HFF-Myc (cell line): ENCODE results near the gene CHRND.

Source experiments
- DNase-seq: peaks from one replicate; pipeline ENCODE4 v3.0.0-alpha.2; 2011; ENCODE audit warnings: low read depth; ENCODE audit errors: extremely low read depth
- H3K4me3 ChIP-seq: replicated peaks from 2 replicates; pipeline ENCODE4 v1.5.1; 2011; ENCODE audit warnings: low read depth, mild to moderate bottlenecking, control low read depth, low read length
- TF ChIP-seq, protein P1 (sequence below): IDR thresholded peaks from 2 replicates; pipeline ENCODE4 v1.5.1; 2012; ENCODE audit warnings: mild to moderate bottlenecking, low read depth, low read length, control low read depth; ENCODE audit errors: missing control alignments

The CHRND gene

DNA sequence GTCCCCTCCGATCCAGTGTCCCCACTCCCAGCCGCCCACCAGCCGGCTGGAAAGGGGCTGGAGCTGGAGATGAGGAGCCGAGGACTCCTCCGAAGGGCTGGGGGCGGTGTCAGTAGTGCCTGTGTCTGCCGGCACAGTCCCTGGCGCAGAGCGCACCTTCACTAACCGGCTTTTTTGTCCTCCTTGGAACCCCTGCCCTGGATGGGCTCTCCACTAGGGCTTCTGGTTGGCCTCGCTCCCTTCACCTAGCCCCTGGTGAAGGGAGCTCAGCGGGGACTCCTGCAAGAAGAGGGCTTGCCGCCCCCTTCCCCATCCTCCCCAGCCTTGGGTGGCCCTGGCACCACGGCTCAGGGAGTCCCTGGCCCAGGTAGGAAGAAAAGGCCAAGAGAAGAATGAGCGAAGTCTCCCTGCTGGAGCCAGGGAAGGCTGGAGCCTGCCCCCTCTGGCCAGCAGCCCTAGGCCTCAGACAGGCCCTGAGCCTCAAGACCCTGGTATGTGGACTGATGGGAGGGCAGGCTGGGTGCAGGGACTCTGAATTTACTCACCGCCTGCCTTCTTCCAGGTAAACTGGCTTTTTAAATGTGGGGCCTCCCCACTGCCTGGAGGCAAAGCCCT is 37.8 kb upstream of the CHRND start:
- no peak for DNase-seq
- TF ChIP-seq, protein P1, sequence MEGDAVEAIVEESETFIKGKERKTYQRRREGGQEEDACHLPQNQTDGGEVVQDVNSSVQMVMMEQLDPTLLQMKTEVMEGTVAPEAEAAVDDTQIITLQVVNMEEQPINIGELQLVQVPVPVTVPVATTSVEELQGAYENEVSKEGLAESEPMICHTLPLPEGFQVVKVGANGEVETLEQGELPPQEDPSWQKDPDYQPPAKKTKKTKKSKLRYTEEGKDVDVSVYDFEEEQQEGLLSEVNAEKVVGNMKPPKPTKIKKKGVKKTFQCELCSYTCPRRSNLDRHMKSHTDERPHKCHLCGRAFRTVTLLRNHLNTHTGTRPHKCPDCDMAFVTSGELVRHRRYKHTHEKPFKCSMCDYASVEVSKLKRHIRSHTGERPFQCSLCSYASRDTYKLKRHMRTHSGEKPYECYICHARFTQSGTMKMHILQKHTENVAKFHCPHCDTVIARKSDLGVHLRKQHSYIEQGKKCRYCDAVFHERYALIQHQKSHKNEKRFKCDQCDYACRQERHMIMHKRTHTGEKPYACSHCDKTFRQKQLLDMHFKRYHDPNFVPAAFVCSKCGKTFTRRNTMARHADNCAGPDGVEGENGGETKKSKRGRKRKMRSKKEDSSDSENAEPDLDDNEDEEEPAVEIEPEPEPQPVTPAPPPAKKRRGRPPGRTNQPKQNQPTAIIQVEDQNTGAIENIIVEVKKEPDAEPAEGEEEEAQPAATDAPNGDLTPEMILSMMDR: no peak
- H3K4me3 ChIP-seq: no peak overlapping the region

DNA sequence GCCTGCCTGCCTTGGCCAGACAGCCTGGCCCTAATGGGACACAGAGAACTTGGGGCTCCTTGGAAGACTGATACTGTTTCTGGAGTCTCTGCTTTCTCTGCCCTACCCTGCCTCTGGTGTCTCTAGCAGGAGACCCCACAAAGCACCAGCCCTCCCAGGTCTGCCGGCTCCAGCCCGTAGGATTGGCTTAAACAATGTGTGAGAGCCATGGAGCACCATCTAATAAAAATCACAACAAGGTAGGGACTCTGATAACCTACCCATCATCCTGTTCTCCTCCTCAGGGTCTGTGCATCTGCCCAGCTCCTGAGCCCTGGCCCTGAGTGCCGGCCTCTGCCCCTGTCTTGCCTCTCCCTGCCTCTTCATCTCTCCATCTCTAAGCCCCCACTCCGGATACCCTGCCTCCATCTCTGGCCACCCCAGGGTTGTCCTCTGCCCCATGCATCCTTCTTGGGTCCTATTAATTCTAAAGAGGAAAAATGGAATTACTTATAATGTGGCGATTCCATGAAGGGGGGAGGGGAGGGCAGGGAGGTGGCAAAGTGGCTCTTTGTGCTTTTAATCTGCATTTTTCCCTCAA is 37.1 kb upstream of the CHRND start:
- TF ChIP-seq, protein P1: no peak
- H3K4me3 ChIP-seq: no peak overlapping the region
- DNase-seq: no peak

DNA sequence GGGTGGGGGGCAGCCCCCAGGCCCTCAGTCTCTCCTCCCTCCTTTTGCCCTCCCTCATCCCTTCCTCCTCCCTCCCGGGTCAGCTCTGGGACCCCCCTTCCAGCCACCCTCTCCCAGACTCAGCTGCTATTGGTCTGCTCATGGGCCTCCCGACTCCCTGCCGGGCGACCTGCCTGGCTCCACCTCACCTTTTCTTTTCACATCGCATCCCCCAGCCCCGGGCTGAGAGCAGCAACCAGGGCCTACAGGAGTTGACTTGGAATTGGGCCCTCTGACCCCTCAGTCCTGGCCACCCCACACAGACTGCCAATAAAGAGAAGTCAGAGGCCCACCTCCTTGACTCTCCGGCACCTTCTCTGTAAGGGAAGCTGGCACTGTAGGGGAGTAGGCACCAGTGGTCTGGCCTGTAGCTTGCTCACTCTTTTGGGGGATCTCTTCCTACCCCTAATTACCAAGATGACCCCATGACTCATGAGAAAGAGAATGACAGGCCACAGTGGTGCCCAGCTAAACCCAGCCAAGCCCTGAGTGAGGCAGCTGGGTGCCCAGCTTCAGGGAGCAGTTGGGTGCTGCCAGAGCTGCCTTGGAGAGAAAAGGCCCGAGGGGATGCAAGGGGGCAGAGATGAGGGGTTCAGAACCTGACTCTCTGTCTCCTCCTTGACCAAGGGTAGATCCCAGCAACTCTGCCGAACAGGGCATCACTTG is 36.3 kb upstream of the CHRND start:
- DNase-seq: no peak
- TF ChIP-seq, protein P1: no peak
- H3K4me3 ChIP-seq: no peak overlapping the region

DNA sequence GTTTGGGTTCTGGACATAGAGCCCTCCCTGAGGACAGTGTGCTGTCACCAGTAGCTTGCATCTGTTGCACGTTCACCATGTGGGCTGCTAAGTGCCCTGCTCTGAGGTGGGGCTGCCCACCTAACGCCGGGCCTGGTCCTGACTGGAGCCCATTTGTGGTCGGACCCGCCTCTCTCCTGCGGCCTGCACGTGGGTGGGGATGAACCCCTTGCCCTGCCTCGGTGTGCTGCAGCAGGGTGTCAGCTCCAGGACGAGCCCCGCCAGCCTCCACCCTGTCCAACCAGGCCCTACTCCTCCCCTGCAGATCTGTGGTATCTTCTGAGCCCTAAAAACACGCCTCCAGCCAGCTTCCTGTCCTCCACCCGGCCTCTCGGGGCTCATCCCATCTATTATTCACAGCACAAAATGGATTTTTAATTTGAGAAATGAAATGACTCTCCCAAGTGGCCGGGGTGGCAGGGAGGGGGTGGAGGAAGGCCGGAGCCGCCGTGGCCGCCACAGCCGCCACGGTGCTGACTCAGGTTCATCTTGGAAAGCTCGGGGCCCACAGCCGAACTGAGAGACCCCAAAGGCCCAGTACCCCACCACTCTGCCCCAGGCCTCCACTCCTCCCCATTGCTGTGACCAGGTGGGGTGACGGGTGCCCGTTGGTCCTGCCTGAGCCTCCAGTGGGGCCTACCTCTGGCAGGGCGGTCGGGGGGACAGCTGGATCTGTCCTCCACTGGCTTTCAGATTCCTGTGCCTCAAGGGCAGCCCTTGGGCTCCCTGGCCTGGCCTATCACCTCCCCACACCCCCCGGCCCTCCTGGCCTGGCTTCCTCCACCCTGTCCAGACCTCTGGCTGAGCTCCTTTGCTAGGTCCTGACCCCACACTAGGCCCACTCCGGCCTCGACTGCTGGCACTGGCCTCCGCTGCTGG is 35.5 kb upstream of the CHRND start:
- no peak for DNase-seq
- H3K4me3 ChIP-seq: no peak overlapping the region
- TF ChIP-seq, protein P1: no peak

DNA sequence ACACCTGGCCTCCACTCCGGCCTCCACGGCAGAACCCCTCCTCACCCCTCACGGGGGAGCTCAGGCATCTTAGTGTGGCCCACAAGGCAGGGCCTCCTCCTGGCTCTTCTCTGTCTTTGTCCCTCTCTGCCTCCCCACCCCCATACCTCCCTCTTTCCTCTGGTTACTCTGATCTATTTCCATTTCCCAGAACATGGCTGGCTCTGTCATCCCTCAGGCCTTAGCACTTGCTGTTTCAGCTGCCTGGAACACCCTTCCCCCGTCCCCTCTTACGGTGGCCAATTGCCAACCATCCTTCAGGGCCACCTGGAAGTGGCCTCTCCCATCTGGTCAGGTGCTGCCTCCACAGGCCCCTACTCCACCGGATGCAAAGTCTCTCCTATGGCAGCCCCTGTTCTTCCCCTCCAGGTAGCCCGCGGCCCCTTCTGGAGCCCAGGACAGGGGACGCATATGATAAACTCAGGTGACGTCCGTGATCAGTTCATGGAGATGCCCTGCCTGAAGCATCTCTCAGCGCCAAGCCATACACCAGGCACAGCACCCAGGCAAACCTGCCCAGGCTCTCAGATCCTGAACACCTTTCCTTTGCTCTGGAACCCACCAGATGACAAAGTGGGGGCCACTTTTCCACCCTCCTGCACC is 34.7 kb upstream of the CHRND start:
- TF ChIP-seq, protein P1: no peak
- no peak overlapping the region for H3K4me3 ChIP-seq
- DNase-seq: no peak

DNA sequence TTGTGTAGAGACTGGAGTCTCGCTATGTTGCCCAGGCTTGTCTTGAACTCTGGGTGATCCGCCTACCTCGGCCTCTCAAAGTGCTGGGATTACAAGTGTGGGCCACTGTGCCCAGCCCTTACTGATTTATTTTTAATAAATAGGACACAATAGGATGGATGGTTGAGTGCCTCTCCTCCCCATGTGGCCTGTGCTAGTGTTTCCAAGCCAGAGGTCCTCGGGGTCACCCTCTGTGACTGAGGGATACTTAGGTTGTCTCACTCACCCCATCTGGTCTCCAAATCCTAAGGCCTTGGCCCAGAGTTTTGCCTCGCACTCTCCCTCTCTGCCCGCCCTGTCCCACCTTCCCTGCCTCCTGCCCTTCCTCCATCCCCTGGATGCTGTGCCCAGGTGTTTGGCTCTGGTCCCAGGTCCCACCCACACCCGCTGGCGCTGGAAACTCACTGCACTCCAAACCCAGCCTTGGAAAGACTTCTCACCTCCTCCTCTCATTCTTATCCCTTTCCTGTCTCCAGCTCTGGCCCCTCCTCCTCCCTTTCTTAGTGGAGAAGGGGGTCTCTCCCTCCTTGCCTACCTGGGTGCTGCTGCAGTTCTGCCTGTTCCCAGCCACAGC is 33.6 kb upstream of the CHRND start:
- TF ChIP-seq, protein P1: no peak
- no peak for DNase-seq
- no peak overlapping the region for H3K4me3 ChIP-seq
